GM23338 (cell line): ENCODE data around the gene IGSF11.

Experiments
- CREB1 ChIP-seq: fragments of 250-450 bp; sonication (Bioruptor Pico); IDR thresholded peaks from 2 replicates; pipeline ENCODE4 v1.5.0; 2020; ENCODE audit warnings: low read depth, mild to moderate bottlenecking, moderate library complexity
- CTCF ChIP-seq, 2 experiments: fragments of 200-600 bp in 1 of 2; sonication (generic) in 1 of 2; conservative IDR thresholded peaks; 2 replicates each; pipeline versions ENCODE4 v1.5.1 to v1.6.1; 2016 to 2017; ENCODE audit warnings: antibody characterized with exemption in 2 of 2, low read depth in 2 of 2, mild to moderate bottlenecking in 2 of 2, moderate library complexity in 1 of 2
- ETS1 ChIP-seq: IDR thresholded peaks from 2 replicates; pipeline ENCODE4 v1.6.1; 2016; ENCODE audit warnings: antibody characterized with exemption
- EZH2 ChIP-seq: fragments of 200-600 bp; sonication (generic); IDR thresholded peaks from one replicate; pipeline ENCODE4 v1.8.0; 2017; ENCODE audit warnings: antibody characterized with exemption, mild to moderate bottlenecking, low read depth; ENCODE audit not compliant: unreplicated experiment
- EZH2phosphoT487 ChIP-seq: fragments of 200-600 bp; sonication (generic); IDR thresholded peaks from one replicate; pipeline ENCODE4 v1.8.1; 2018; ENCODE audit warnings: antibody characterized with exemption; ENCODE audit not compliant: unreplicated experiment
- JUNB ChIP-seq: IDR thresholded peaks from one replicate; pipeline ENCODE4 v1.6.1; 2016; ENCODE audit warnings: antibody characterized with exemption; ENCODE audit not compliant: unreplicated experiment
- NANOG ChIP-seq: IDR thresholded peaks from 2 replicates; pipeline ENCODE4 v1.6.1; 2016; ENCODE audit warnings: antibody characterized with exemption, borderline replicate concordance
- POLR2AphosphoS5 ChIP-seq: IDR thresholded peaks from 2 replicates; pipeline ENCODE4 v1.6.1; 2016; ENCODE audit warnings: antibody characterized with exemption, low read depth
- REST ChIP-seq: IDR thresholded peaks from one replicate; pipeline ENCODE4 v1.6.1; 2018; ENCODE audit warnings: antibody characterized with exemption; ENCODE audit not compliant: unreplicated experiment
- STAT1 ChIP-seq: IDR thresholded peaks from one replicate; pipeline ENCODE4 v1.6.1; 2016; ENCODE audit warnings: antibody characterized with exemption; ENCODE audit not compliant: unreplicated experiment
- ZNF114 ChIP-seq: fragments of 250-450 bp; sonication (Bioruptor Pico); IDR thresholded peaks from 2 replicates; pipeline ENCODE4 v1.5.0; 2020; ENCODE audit warnings: mild to moderate bottlenecking, moderate library complexity
- ZNF331 ChIP-seq: fragments of 250-450 bp; sonication (Bioruptor Pico); IDR thresholded peaks from 2 replicates; pipeline ENCODE4 v1.5.0; 2020; ENCODE audit warnings: low read depth, mild to moderate bottlenecking, moderate library complexity

- TF ChIP-seq CTCF (conservative IDR thresholded peaks at IDR 0.05; ENCODE audit: low read depth in 2 of 2) (no peak), POLR2AphosphoS5 (no peak), EZH2 (no peak), REST (no peak), CREB1 (CRISPR knock-in tag) (no peak), ETS1 (no peak), STAT1 (no peak), EZH2phosphoT487 (no peak), JUNB (no peak), ZNF331 (CRISPR knock-in tag) (no peak), ZNF114 (CRISPR knock-in tag) (no peak), NANOG (no peak)
Observed at GRCh38 chr3:118943597-118943996, 91.0 kb downstream of the IGSF11 start.
